Measurements from ENCODE around the gene SLC7A9.

The SLC7A9 gene

DNA sequence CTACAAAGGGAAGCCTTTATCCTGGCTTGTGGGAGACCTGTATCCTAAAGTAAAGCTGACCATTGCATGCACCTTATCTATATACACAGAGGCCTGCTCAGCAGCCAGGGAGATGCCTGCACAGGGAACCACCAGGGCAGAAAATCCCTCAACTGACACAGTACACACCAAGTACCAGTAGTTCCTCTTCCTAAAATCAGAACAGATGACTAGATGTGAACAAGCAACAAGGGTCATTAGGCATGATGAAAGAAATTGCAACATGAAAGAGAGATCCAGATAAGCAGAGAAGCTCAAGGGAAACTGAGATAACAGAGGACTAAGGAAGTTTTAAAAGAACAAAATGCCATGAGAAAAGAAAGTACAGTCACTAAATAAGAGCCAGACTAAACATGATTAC, 39.7 kb upstream of the SLC7A9 start:
- Histone ChIP-seq H3K9me3 (ENCODE audit: low read depth, low read length) (no peaks in the 10 kb centered on the region), H3K9ac (ENCODE audit: insufficient read length) (no peak overlapping the region), H3K27ac (no peak overlapping the region), H3K4me3 (no peak overlapping the region), H3K36me3 (ENCODE audit: insufficient read depth, low read length) (peaks cover 5% of the 10 kb centered on the region; the same call in 1 of the 2 replicates)
- TF ChIP-seq EZH2 (IDR thresholded peaks at IDR 0.05) (no peak), POLR2AphosphoS5 (IDR thresholded peaks at IDR 0.05; ENCODE audit: borderline replicate concordance, low read depth, low read length) (no peak), FOXP2 (optimal IDR thresholded peaks at IDR 0.05; ENCODE audit: control extremely low read depth, extremely low read length, insufficient read depth) (no peak)
- DNase-seq (ENCODE audit: low read depth, low spot score), result no peak

DNA sequence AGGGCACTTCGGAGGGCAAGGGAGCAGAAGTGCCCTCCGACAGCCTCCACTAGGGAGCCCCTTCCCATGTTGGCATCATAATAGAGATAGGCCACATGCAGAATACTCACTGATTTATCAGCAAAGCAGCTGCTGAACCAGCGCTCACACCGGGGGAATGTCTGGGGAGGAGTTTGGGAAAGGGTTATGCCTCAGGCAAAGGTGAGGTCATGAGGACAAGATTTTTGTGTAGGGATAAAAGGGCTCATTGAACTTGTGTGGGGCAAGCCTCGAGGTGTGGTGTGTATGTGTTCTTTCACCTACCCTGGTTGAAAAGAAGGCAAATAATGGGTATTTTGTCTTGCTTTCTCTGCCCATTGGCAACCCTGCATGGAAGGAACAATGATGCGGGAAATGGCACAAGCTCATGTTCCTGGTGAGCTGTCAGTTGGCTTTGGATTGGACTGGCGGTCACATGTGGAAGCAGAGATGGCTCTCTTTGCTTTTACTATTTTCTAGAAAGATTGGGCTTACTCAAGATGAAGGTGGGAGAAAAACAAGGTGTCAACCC, 39.1 kb upstream of the SLC7A9 start:
- no peak overlapping the region for H3K27ac ChIP-seq
- TF ChIP-seq FOXP2 (optimal IDR thresholded peaks at IDR 0.05; ENCODE audit: control extremely low read depth, extremely low read length, insufficient read depth) (no peak), EZH2 (IDR thresholded peaks at IDR 0.05) (no peak), POLR2AphosphoS5 (IDR thresholded peaks at IDR 0.05; ENCODE audit: borderline replicate concordance, low read depth, low read length) (no peak)

DNA sequence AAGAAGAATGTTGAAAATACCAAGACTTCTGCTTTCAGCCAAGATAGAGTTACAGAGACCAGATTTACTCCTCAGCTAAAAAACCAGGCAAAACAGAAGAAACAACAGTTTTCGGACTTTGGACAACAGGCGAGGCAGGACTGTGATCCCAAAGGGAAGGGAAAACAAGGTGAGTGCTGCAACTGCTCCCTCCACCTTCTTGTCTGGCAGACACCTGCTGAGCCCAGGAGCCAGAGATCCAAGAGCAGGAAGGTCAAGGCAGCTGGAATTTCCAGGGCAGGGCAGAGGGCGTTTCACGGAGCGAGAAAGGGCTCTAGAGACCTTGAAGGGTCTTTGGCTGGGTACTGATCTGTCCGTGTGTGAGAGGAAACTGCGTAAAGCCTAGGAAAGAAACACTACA, 32.9 kb upstream of the SLC7A9 start:
- Histone ChIP-seq H3K27ac (no peak overlapping the region), H3K9ac (ENCODE audit: insufficient read length) (no peak overlapping the region), H3K9me3 (ENCODE audit: low read depth, low read length) (no peaks in the 10 kb centered on the region), H3K4me3 (no peak overlapping the region), H3K36me3 (ENCODE audit: insufficient read depth, low read length) (no peaks in the 10 kb centered on the region; the same call in 1 of the 2 replicates)
- no peak for TF ChIP-seq FOXP2 (optimal IDR thresholded peaks at IDR 0.05; ENCODE audit: control extremely low read depth, extremely low read length, insufficient read depth)
- TF ChIP-seq POLR2AphosphoS5 (IDR thresholded peaks at IDR 0.05; ENCODE audit: borderline replicate concordance, low read depth, low read length), result no peak
- TF ChIP-seq EZH2 (IDR thresholded peaks at IDR 0.05), result no peak
- DNase-seq (ENCODE audit: low read depth, low spot score), result no peak

More for the DNA sequence above, 39.1 kb upstream of the SLC7A9 start:
- H3K9ac ChIP-seq (ENCODE audit: insufficient read length), result no peak overlapping the region
- no peak overlapping the region for H3K4me3 ChIP-seq
- no peaks in the 10 kb centered on the region for H3K9me3 ChIP-seq (ENCODE audit: low read depth, low read length)
- peaks cover 5% of the 10 kb centered on the region; the same call in 1 of the 2 replicates for H3K36me3 ChIP-seq (ENCODE audit: insufficient read depth, low read length)
- DNase-seq (ENCODE audit: low read depth, low spot score), result no peak

- Histone ChIP-seq H3K27ac (no peak overlapping the region), H3K9ac (ENCODE audit: insufficient read length) (no peak overlapping the region), H3K9me3 (ENCODE audit: low read depth, low read length) (no peaks in the 10 kb centered on the region), H3K36me3 (ENCODE audit: insufficient read depth, low read length) (no peaks in the 10 kb centered on the region; the same call in 1 of the 2 replicates), H3K4me3 (no peak overlapping the region)
- TF ChIP-seq EZH2 (IDR thresholded peaks at IDR 0.05), result no peak
- TF ChIP-seq POLR2AphosphoS5 (IDR thresholded peaks at IDR 0.05; ENCODE audit: borderline replicate concordance, low read depth, low read length), result no peak
- no peak for DNase-seq (ENCODE audit: low read depth, low spot score)
Measured at GRCh38 chr19:32901504-32902161, 32.1 kb upstream of the SLC7A9 start.

GRCh38 chr19:32896516-32897214, 27.1 kb upstream of the SLC7A9 start:
- TF ChIP-seq POLR2AphosphoS5 (IDR thresholded peaks at IDR 0.05; ENCODE audit: borderline replicate concordance, low read depth, low read length) (no peak), EZH2 (IDR thresholded peaks at IDR 0.05) (no peak), FOXP2 (optimal IDR thresholded peaks at IDR 0.05; ENCODE audit: control extremely low read depth, extremely low read length, insufficient read depth) (no peak)

DNA sequence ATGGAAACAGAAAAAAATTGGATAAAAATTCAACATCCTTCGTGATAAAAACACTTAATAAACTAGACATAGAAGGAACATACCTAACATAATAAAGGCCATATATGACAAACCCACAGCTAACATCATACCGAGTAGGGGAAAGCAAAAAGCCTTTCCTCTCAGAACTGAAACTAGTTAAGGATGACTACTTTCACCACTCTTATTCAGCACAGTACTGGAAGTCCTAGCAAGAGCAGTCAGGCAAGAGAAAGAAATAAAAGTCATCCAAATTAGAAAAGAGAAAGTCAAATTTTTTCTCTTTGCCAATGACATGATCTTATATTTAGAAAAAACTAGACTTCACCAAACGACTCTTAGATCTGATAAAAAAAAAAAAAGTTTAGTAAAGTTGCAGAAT, 25.8 kb upstream of the SLC7A9 start:
- Histone ChIP-seq H3K9ac (ENCODE audit: insufficient read length) (no peak overlapping the region), H3K4me3 (no peak overlapping the region), H3K36me3 (ENCODE audit: insufficient read depth, low read length) (no peaks in the 10 kb centered on the region; the same call in 1 of the 2 replicates), H3K27ac (no peak overlapping the region), H3K9me3 (ENCODE audit: low read depth, low read length) (0 out of 2 replicates have a peak, but pooled peaks cover 3% of the 10 kb centered on the region)
- DNase-seq (ENCODE audit: low read depth, low spot score), result no peak
- TF ChIP-seq POLR2AphosphoS5 (IDR thresholded peaks at IDR 0.05; ENCODE audit: borderline replicate concordance, low read depth, low read length) (no peak), FOXP2 (optimal IDR thresholded peaks at IDR 0.05; ENCODE audit: control extremely low read depth, extremely low read length, insufficient read depth) (no peak), EZH2 (IDR thresholded peaks at IDR 0.05) (no peak)

More at GRCh38 chr19:32896516-32897214, 27.1 kb upstream of the SLC7A9 start:
- no peak overlapping the region for H3K9ac ChIP-seq (ENCODE audit: insufficient read length)
- 0 out of 2 replicates have a peak, but pooled peaks cover 3% of the 10 kb centered on the region for H3K9me3 ChIP-seq (ENCODE audit: low read depth, low read length)
- DNase-seq (ENCODE audit: low read depth, low spot score), result no peak
- no peaks in the 10 kb centered on the region; the same call in 1 of the 2 replicates for H3K36me3 ChIP-seq (ENCODE audit: insufficient read depth, low read length)
- H3K4me3 ChIP-seq, result no peak overlapping the region
- no peak overlapping the region for H3K27ac ChIP-seq

GRCh38 chr19:32891609-32892008, 22.0 kb upstream of the SLC7A9 start:
- no peak overlapping the region for H3K4me3 ChIP-seq
- H3K9me3 ChIP-seq (ENCODE audit: low read depth, low read length), result 0 out of 2 replicates have a peak, but pooled peaks cover 3% of the 10 kb centered on the region
- H3K36me3 ChIP-seq (ENCODE audit: insufficient read depth, low read length), result no peaks in the 10 kb centered on the region; the same call in 1 of the 2 replicates
- no peak for DNase-seq (ENCODE audit: low read depth, low spot score)
- no peak overlapping the region for H3K9ac ChIP-seq (ENCODE audit: insufficient read length)
- no peak overlapping the region for H3K27ac ChIP-seq
- no peak for TF ChIP-seq FOXP2 (optimal IDR thresholded peaks at IDR 0.05; ENCODE audit: control extremely low read depth, extremely low read length, insufficient read depth)
- no peak for TF ChIP-seq POLR2AphosphoS5 (IDR thresholded peaks at IDR 0.05; ENCODE audit: borderline replicate concordance, low read depth, low read length)
- no peak for TF ChIP-seq EZH2 (IDR thresholded peaks at IDR 0.05)

DNA sequence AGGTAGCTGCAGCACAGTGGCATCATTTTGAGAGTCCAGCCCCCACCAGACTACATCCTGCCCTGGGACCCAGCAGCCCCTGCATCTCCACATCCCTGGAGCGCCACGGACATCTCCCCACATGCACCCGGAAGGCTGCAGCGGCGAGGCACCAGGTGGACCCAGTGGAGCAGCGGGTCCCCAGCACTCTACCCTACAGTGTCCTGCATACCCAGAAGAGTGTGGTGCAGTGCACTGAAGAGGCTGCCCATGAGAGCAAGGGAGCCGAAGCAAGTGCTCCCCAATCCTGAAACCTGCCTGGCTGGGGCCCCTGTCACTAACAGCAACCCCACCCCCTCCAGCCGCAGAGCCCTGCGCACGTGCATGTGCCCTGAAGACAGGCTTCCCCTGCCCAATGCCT, 21.3 kb upstream of the SLC7A9 start:
- no peak for DNase-seq (ENCODE audit: low read depth, low spot score)

More for the DNA sequence above, 21.3 kb upstream of the SLC7A9 start:
- H3K4me3 ChIP-seq, result no peak overlapping the region
- no peaks in the 10 kb centered on the region; the same call in 1 of the 2 replicates for H3K36me3 ChIP-seq (ENCODE audit: insufficient read depth, low read length)
- H3K9ac ChIP-seq (ENCODE audit: insufficient read length), result no peak overlapping the region
- no peak overlapping the region for H3K27ac ChIP-seq
- no peak for TF ChIP-seq POLR2AphosphoS5 (IDR thresholded peaks at IDR 0.05; ENCODE audit: borderline replicate concordance, low read depth, low read length)
- 0 out of 2 replicates have a peak, but pooled peaks cover 3% of the 10 kb centered on the region for H3K9me3 ChIP-seq (ENCODE audit: low read depth, low read length)

Measured in SK-N-MC (cell line).